ENCODE measurements around the gene RB1. TPM values are rescaled to one million over a fixed set of nuclear protein-coding genes. Genes with fewer than 3 reads are reported as not detected.
A peak's percentile ranks its signal among the peaks of the same experiment; 100 is the strongest.

The RB1 gene
- total and polyA plus RNA-seq, 2 donors from 2014 or later, result 12.3 to 46.5 TPM

GRCh38 chr13:48436661-48437288, 133.2 kb downstream of the RB1 start:
- no peak overlapping the region for H3K9ac ChIP-seq (ENCODE audit: low read length in 3 of 3)
- no peaks in the 10 kb centered on the region for H3K9me3 ChIP-seq (ENCODE audit: control insufficient read depth in 2 of 3, insufficient read depth in 1 of 3, low read length in 3 of 3)
- intact Hi-C loops (cut with DNase I), result no loop called here
- DNase-seq (no peak), FAIRE-seq (no peak)
- peak overlapping the region in 1 of 2 donors; percentile 37 for H3K27ac ChIP-seq (ENCODE audit: low read depth in 2 of 2, low read length in 2 of 2)
- H3K4me1 ChIP-seq (ENCODE audit: control insufficient read depth in 2 of 3, insufficient read depth in 2 of 3, low read depth in 1 of 3, low read length in 3 of 3), result peaks cover 5 to 7% (median 6%) of the 10 kb centered on the region in 3 donors
- no peak for TF ChIP-seq CTCF (IDR thresholded peaks at IDR 0.05; ENCODE audit: borderline replicate concordance, extremely low read depth, insufficient read depth)
- H3K27me3 ChIP-seq (ENCODE audit: control insufficient read depth, insufficient read depth, low read length), result no peaks in the 10 kb centered on the region
- peak overlapping the region in 1 of 3 donors; percentile 10 for H3K4me3 ChIP-seq (ENCODE audit: low read length in 3 of 3)
- no peaks in the 10 kb centered on the region for H3K36me3 ChIP-seq (ENCODE audit: control insufficient read depth in 2 of 3, insufficient read depth in 3 of 3, low read length in 3 of 3)

GRCh38 chr13:48437371-48437770, 133.8 kb downstream of the RB1 start:
- Histone ChIP-seq H3K9me3 (ENCODE audit: control insufficient read depth in 2 of 3, insufficient read depth in 1 of 3, low read length in 3 of 3) (no peaks in the 10 kb centered on the region), H3K27ac (ENCODE audit: low read depth in 2 of 2, low read length in 2 of 2) (peak overlapping the region; percentile 27 to 41), H3K36me3 (ENCODE audit: control insufficient read depth in 2 of 3, insufficient read depth in 3 of 3, low read length in 3 of 3) (no peaks in the 10 kb centered on the region), H3K9ac (ENCODE audit: low read length in 3 of 3) (no peak overlapping the region), H3K27me3 (ENCODE audit: control insufficient read depth, insufficient read depth, low read length) (no peaks in the 10 kb centered on the region), H3K4me3 (ENCODE audit: low read length in 3 of 3) (peak overlapping the region in 1 of 3 donors; percentile 10), H3K4me1 (ENCODE audit: control insufficient read depth in 2 of 3, insufficient read depth in 2 of 3, low read depth in 1 of 3, low read length in 3 of 3) (peaks cover 2 to 7% (median 2%) of the 10 kb centered on the region in 3 donors)
- FAIRE-seq (peak; percentile 73), DNase-seq (peak in 3 of 5 donors; percentile 8 to 82 (median 53))
- no peak for TF ChIP-seq CTCF (IDR thresholded peaks at IDR 0.05; ENCODE audit: borderline replicate concordance, extremely low read depth, insufficient read depth)
- intact Hi-C loops (cut with DNase I), result no loop called here

DNA sequence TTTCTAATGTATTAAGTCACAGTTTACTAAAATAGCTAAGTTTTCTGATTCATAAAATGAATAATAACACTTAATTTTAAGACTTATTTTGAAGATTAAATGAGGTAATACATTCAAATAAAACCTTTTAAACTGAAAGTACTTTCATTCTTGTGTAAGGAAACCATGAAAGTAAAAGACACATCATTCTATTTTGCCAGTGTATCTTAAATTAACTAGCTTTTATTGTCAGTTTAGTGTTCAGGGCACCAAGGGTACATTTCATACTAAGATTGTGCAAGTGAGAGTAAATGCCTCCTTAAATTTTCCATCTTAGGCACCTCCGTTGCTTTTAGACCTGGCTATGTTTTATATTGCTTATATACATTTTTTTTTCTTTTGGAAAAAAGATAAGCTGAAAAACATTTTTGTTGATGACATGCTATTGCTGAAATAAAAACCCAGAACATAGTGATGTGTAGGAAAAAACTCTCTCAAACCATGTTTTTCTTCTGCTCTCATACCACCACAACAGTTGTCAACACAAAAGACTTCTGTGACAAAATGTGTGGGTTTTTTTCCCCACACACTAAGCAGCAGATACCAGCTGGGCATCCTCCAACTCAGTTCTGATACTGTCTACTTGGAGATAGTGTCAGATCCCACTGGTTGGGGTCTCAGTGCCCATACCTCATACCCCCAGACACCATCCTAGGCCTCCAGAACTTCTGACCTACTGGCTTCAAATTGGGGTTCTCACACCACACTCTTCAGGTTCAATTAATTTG, 140.1 kb downstream of the RB1 start:
- FAIRE-seq, result no peak
- TF ChIP-seq CTCF (IDR thresholded peaks at IDR 0.05; ENCODE audit: borderline replicate concordance, extremely low read depth, insufficient read depth), result no peak
- H3K9ac ChIP-seq (ENCODE audit: low read length in 3 of 3), result no peak overlapping the region
- intact Hi-C loops (cut with DNase I), result no loop called here
- no peak overlapping the region for H3K27ac ChIP-seq (ENCODE audit: low read depth in 2 of 2, low read length in 2 of 2)
- no peaks in the 10 kb centered on the region for H3K27me3 ChIP-seq (ENCODE audit: control insufficient read depth, insufficient read depth, low read length)
- no peaks in the 10 kb centered on the region for H3K36me3 ChIP-seq (ENCODE audit: control insufficient read depth in 2 of 3, insufficient read depth in 3 of 3, low read length in 3 of 3)
- no peak overlapping the region for H3K4me3 ChIP-seq (ENCODE audit: low read length in 3 of 3)
- no peaks in the 10 kb centered on the region for H3K9me3 ChIP-seq (ENCODE audit: control insufficient read depth in 2 of 3, insufficient read depth in 1 of 3, low read length in 3 of 3)
- H3K4me1 ChIP-seq (ENCODE audit: control insufficient read depth in 2 of 3, insufficient read depth in 2 of 3, low read depth in 1 of 3, low read length in 3 of 3), result no peaks in the 10 kb centered on the region
- no peak for DNase-seq

Measured in kidney (tissue), 14 donors.